ENCODE data around the gene CADPS. TPM values are rescaled to one million over a fixed set of nuclear protein-coding genes. Genes with fewer than 3 reads are reported as not detected.
A peak's percentile ranks its signal among the peaks of the same experiment; 100 is the strongest.

The CADPS gene
- polyA plus RNA-seq, 1 of the 3 experiments (the other 2 are of a cell fraction): 5.8 TPM

DNA sequence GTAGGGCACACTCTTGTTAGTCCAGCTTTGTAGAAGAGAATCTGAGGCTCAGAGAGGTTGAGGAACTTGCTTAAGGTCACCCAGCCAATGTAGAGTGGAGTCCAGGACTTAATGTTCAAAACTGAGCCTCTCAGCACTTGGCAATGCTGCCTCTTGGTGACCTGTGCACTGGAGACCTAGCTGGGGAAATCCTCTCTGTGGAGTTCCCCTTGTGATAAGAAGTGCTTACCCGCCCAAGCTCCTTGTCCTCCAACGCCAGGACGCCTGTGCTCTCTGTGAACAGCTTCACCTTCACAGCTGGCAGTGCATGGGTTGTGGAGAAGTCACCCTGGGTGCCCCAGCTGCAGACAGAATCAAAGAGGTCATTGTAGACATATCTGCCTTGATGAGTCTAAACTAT is 282.8 kb downstream of the CADPS start:
- peaks cover 14% of the 10 kb centered on the region for H3F3A ChIP-seq (replicated peaks; ENCODE audit: insufficient read depth)
- no CpG with 5 or more reads among the region's 3 CpGs for WGBS (ENCODE audit: low lambda C conversion rate)
- H3K9me2 ChIP-seq: no peaks in the 10 kb centered on the region
- H3K9me3 ChIP-seq: no peaks in the 10 kb centered on the region
- peaks cover 8 to 10% of the 10 kb centered on the region in 2 experiments; a peak in 3 of 4 replicates for H3K4me1 ChIP-seq (ENCODE audit: control insufficient read depth in 1 of 2, insufficient read depth in 2 of 2, low read depth in 1 of 2, low read length in 1 of 2)
- no peaks in the 10 kb centered on the region for H4K20me1 ChIP-seq (ENCODE audit: insufficient read depth)
- H3K36me3 ChIP-seq (replicated peaks in 1 of 2; ENCODE audit: control insufficient read depth in 1 of 2, insufficient read depth in 2 of 2, low read length in 1 of 2): no peaks in the 10 kb centered on the region
- H3K4me3 ChIP-seq (ENCODE audit: low read depth in 2 of 2, low read length in 1 of 2): no peak overlapping the region
- no peak for TF ChIP-seq EZH2phosphoT487 (IDR thresholded peaks at IDR 0.05; ENCODE audit: borderline replicate concordance, low read depth)
- no peak for TF ChIP-seq MEF2A (IDR thresholded peaks at IDR 0.05; ENCODE audit: borderline replicate concordance, low read depth)
- TF ChIP-seq TEAD4 (IDR thresholded peaks at IDR 0.05; ENCODE audit: borderline replicate concordance, insufficient read depth): no peak
- TF ChIP-seq USF2 (IDR thresholded peaks at IDR 0.05; ENCODE audit: borderline replicate concordance, low read depth, low read length): no peak
- no peak for TF ChIP-seq NFIC (IDR thresholded peaks at IDR 0.05; ENCODE audit: borderline replicate concordance)
- TF ChIP-seq NRF1 (IDR thresholded peaks at IDR 0.05; ENCODE audit: low read depth, low read length): no peak
- TF ChIP-seq PBX3 (IDR thresholded peaks at IDR 0.05): no peak
- TF ChIP-seq, protein P1, sequence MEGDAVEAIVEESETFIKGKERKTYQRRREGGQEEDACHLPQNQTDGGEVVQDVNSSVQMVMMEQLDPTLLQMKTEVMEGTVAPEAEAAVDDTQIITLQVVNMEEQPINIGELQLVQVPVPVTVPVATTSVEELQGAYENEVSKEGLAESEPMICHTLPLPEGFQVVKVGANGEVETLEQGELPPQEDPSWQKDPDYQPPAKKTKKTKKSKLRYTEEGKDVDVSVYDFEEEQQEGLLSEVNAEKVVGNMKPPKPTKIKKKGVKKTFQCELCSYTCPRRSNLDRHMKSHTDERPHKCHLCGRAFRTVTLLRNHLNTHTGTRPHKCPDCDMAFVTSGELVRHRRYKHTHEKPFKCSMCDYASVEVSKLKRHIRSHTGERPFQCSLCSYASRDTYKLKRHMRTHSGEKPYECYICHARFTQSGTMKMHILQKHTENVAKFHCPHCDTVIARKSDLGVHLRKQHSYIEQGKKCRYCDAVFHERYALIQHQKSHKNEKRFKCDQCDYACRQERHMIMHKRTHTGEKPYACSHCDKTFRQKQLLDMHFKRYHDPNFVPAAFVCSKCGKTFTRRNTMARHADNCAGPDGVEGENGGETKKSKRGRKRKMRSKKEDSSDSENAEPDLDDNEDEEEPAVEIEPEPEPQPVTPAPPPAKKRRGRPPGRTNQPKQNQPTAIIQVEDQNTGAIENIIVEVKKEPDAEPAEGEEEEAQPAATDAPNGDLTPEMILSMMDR (IDR thresholded peaks at IDR 0.05): no peak
- no peak for TF ChIP-seq RCOR1 (IDR thresholded peaks at IDR 0.05; ENCODE audit: low read length)
- no peak for TF ChIP-seq EP300 (IDR thresholded peaks at IDR 0.05; ENCODE audit: borderline replicate concordance in 1 of 2, low read depth in 1 of 2, low read length in 1 of 2)
- no peak for TF ChIP-seq GATA2 (CRISPR knock-in tag; IDR thresholded peaks at IDR 0.05)
- TF ChIP-seq YY1 (IDR thresholded peaks at IDR 0.05; ENCODE audit: low read depth): no peak
- no peak for TF ChIP-seq MXI1 (IDR thresholded peaks at IDR 0.05; ENCODE audit: low read depth, low read length)
- no peak overlapping the region for H3K27ac ChIP-seq (ENCODE audit: low read depth in 2 of 2, low read length in 1 of 2)
- no peaks in the 10 kb centered on the region for H3K27me3 ChIP-seq (ENCODE audit: insufficient read depth)
- H3K9ac ChIP-seq: no peak overlapping the region
- H2AFZ ChIP-seq (ENCODE audit: low read depth): no peak overlapping the region
- POLR2A ChIA-PET: no interaction called here
- no peaks in the 10 kb centered on the region for H3K79me2 ChIP-seq (ENCODE audit: insufficient read depth)
- DNase-seq: no peak
- CTCF ChIA-PET: no interaction called here
- no peak overlapping the region for H3K4me2 ChIP-seq

GRCh38 chr3:62589078-62589477 is 286.1 kb downstream of the CADPS start:
- Histone ChIP-seq H4K20me1 (ENCODE audit: insufficient read depth) (no peaks in the 10 kb centered on the region), H3K9ac (no peak overlapping the region), H3K9me3 (no peaks in the 10 kb centered on the region), H2AFZ (ENCODE audit: low read depth) (no peak overlapping the region), H3K79me2 (ENCODE audit: insufficient read depth) (no peaks in the 10 kb centered on the region), H3K36me3 (replicated peaks in 1 of 2; ENCODE audit: control insufficient read depth in 1 of 2, insufficient read depth in 2 of 2, low read length in 1 of 2) (no peaks in the 10 kb centered on the region), H3K4me1 (ENCODE audit: control insufficient read depth in 1 of 2, insufficient read depth in 2 of 2, low read depth in 1 of 2, low read length in 1 of 2) (peaks cover 10 to 15% of the 10 kb centered on the region in 2 experiments; a peak in 3 of 4 replicates), H3K4me3 (ENCODE audit: low read depth in 2 of 2, low read length in 1 of 2) (no peak overlapping the region), H3K4me2 (no peak overlapping the region), H3K9me2 (no peaks in the 10 kb centered on the region), H3K27me3 (ENCODE audit: insufficient read depth) (no peaks in the 10 kb centered on the region), H3K27ac (ENCODE audit: low read depth in 2 of 2, low read length in 1 of 2) (no peak overlapping the region), H3F3A (replicated peaks; ENCODE audit: insufficient read depth) (peaks cover 21% of the 10 kb centered on the region)
- 85% methylated on average over 4 of the region's 4 CpGs for WGBS (ENCODE audit: low lambda C conversion rate)
- CTCF ChIA-PET: no interaction called here
- TF ChIP-seq, protein P1 (IDR thresholded peaks at IDR 0.05): peak; percentile 39; the same call in 1 of the 2 replicates
- no peak for TF ChIP-seq CHD2 (IDR thresholded peaks at IDR 0.05; ENCODE audit: low read length, partially characterized antibody)
- TF ChIP-seq, protein P2, sequence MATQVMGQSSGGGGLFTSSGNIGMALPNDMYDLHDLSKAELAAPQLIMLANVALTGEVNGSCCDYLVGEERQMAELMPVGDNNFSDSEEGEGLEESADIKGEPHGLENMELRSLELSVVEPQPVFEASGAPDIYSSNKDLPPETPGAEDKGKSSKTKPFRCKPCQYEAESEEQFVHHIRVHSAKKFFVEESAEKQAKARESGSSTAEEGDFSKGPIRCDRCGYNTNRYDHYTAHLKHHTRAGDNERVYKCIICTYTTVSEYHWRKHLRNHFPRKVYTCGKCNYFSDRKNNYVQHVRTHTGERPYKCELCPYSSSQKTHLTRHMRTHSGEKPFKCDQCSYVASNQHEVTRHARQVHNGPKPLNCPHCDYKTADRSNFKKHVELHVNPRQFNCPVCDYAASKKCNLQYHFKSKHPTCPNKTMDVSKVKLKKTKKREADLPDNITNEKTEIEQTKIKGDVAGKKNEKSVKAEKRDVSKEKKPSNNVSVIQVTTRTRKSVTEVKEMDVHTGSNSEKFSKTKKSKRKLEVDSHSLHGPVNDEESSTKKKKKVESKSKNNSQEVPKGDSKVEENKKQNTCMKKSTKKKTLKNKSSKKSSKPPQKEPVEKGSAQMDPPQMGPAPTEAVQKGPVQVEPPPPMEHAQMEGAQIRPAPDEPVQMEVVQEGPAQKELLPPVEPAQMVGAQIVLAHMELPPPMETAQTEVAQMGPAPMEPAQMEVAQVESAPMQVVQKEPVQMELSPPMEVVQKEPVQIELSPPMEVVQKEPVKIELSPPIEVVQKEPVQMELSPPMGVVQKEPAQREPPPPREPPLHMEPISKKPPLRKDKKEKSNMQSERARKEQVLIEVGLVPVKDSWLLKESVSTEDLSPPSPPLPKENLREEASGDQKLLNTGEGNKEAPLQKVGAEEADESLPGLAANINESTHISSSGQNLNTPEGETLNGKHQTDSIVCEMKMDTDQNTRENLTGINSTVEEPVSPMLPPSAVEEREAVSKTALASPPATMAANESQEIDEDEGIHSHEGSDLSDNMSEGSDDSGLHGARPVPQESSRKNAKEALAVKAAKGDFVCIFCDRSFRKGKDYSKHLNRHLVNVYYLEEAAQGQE (IDR thresholded peaks at IDR 0.05; ENCODE audit: low read depth, low read length): no peak
- no peak for DNase-seq
- POLR2A ChIA-PET: no interaction called here

Measured in SK-N-SH (cell line).